ENCODE measurements around the gene ZYX. TPM values are rescaled to one million over a fixed set of nuclear protein-coding genes. Genes with fewer than 3 reads are reported as not detected.

ZYX gene, protein sequence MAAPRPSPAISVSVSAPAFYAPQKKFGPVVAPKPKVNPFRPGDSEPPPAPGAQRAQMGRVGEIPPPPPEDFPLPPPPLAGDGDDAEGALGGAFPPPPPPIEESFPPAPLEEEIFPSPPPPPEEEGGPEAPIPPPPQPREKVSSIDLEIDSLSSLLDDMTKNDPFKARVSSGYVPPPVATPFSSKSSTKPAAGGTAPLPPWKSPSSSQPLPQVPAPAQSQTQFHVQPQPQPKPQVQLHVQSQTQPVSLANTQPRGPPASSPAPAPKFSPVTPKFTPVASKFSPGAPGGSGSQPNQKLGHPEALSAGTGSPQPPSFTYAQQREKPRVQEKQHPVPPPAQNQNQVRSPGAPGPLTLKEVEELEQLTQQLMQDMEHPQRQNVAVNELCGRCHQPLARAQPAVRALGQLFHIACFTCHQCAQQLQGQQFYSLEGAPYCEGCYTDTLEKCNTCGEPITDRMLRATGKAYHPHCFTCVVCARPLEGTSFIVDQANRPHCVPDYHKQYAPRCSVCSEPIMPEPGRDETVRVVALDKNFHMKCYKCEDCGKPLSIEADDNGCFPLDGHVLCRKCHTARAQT
- 10 to 100 TPM; 40.2 to 60.6 TPM for total RNA-seq

- peak; percentile 91 to 95 (median 92) for DNase-seq
- intact Hi-C loops (cut with DNase I), result no loop called here
- Histone ChIP-seq H3K9me3 (no peaks in the 10 kb centered on the region), H3K27me3 (no peaks in the 10 kb centered on the region), H3K4me3 (peak within 1 kb of the TSS; percentile 94 to 97), H3K36me3 (replicated peaks in 1 of 2; ENCODE audit: insufficient read depth in 1 of 2, low read depth in 2 of 2) (no peaks in the 10 kb centered on the region), H3K27ac (peak within 1 kb of the TSS; percentile 85 to 97 (median 93)), H3K4me1 (peaks cover 38% of the 10 kb centered on the region)
- TF ChIP-seq POLR2A (IDR thresholded peaks at IDR 0.05), result peak; percentile 89 to 93 (median 90)
- TF ChIP-seq CTCF (IDR thresholded peaks at IDR 0.05), result no peak
- ATAC-seq, result peak; percentile 87
- 0 to 1% methylated on average over 9 to 66 of the region's 72 CpGs for WGBS, 2 donors
Observed at GRCh38 chr7:143380646-143381426, at the start of gene ZYX. Gene ZYX (plus strand): TSS chr7:143381345. CDS start chr7:143381572, 227 bp downstream.

DNA sequence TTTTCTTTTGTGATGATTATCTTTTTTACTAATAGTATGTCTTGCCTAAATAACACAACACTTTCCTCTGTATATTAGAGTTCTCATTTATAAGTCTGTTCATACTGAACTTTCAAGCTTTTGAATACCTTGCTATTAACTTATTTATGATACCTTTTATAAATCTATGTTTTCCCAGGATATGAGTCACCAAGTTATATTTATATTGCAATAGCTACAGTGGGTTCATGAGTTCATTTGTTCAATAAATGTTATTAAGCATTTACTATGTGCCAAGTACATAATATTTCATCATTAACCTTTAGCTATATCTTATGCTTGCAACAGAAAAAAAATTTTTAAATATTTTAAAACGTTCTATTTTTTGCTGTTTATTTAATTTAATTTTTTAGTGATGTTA is 46.9 kb upstream of the ZYX start:
- WGBS, 2 donors, result 21 to 26% methylated on average over 1 of the region's 1 CpG
- ATAC-seq, result no peak

GRCh38 chr7:143337216-143337615 is 43.9 kb upstream of the ZYX start:
- H3K27ac ChIP-seq, result no peak overlapping the region
- H3K4me3 ChIP-seq, result no peak overlapping the region
- intact Hi-C loops (cut with DNase I), result no loop called here
- TF ChIP-seq POLR2A (IDR thresholded peaks at IDR 0.05), result no peak
- no peak for TF ChIP-seq CTCF (IDR thresholded peaks at IDR 0.05)
- WGBS, 2 donors, result 81 to 85% methylated on average over 3 of the region's 3 CpGs
- no peaks in the 10 kb centered on the region for H3K36me3 ChIP-seq (replicated peaks in 1 of 2; ENCODE audit: insufficient read depth in 1 of 2, low read depth in 2 of 2)
- no peaks in the 10 kb centered on the region for H3K27me3 ChIP-seq
- ATAC-seq (no peak), DNase-seq (no peak)
- H3K9me3 ChIP-seq, result no peaks in the 10 kb centered on the region
- H3K4me1 ChIP-seq, result no peaks in the 10 kb centered on the region

More for the DNA sequence above, 46.9 kb upstream of the ZYX start:
- no peak for DNase-seq
- no peak overlapping the region for H3K27ac ChIP-seq
- no peak for TF ChIP-seq CTCF (IDR thresholded peaks at IDR 0.05)
- no peak for TF ChIP-seq POLR2A (IDR thresholded peaks at IDR 0.05)
- no peaks in the 10 kb centered on the region for H3K9me3 ChIP-seq
- H3K27me3 ChIP-seq, result no peaks in the 10 kb centered on the region
- no peaks in the 10 kb centered on the region for H3K36me3 ChIP-seq (replicated peaks in 1 of 2; ENCODE audit: insufficient read depth in 1 of 2, low read depth in 2 of 2)
- no peak overlapping the region for H3K4me3 ChIP-seq
- H3K4me1 ChIP-seq, result no peaks in the 10 kb centered on the region
- intact Hi-C loops (cut with DNase I), result no loop called here

DNA sequence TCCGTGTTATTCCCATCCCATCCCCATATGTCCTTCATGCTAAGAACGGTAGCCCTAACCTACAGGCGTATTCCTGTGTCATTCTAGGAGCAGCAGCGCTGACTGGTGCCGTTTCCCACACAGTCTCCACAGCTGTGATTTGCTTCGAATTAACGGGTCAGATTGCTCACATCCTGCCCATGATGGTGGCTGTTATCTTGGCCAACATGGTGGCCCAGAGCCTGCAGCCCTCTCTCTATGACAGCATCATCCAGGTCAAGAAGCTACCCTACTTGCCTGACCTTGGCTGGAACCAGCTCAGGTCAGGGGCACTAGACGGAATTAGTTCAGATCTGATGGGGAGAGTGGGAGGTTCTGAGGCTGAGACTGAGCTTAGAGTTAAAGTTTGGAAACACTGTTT is 39.3 kb upstream of the ZYX start:
- WGBS, 2 donors, result 83 to 86% methylated on average over 8 of the region's 8 CpGs
- Histone ChIP-seq H3K4me1 (no peaks in the 10 kb centered on the region), H3K27ac (no peak overlapping the region), H3K27me3 (no peaks in the 10 kb centered on the region), H3K9me3 (no peaks in the 10 kb centered on the region), H3K4me3 (no peak overlapping the region), H3K36me3 (replicated peaks in 1 of 2; ENCODE audit: insufficient read depth in 1 of 2, low read depth in 2 of 2) (no peaks in the 10 kb centered on the region)
- intact Hi-C loops (cut with DNase I), result no loop called here
- DNase-seq (no peak), ATAC-seq (no peak)
- TF ChIP-seq POLR2A (IDR thresholded peaks at IDR 0.05) (no peak), CTCF (IDR thresholded peaks at IDR 0.05) (no peak)

Data from body of pancreas (tissue), 4 donors.